GM23248 (cell line): Measurements from ENCODE around the gene ABI3.

Experiments used
- EZH2 ChIP-seq: fragments of 200-600 bp; sonication (generic); IDR thresholded peaks from 2 replicates; pipeline ENCODE4 v1.6.1; 2018; ENCODE audit warnings: antibody characterized with exemption, mild to moderate bottlenecking; ENCODE audit not compliant: insufficient read depth, poor library complexity, severe bottlenecking
- EZH2phosphoT487 ChIP-seq: fragments of 200-600 bp; sonication (generic); IDR thresholded peaks from 2 replicates; pipeline ENCODE4 v1.6.1; 2018; ENCODE audit warnings: antibody characterized with exemption, moderate library complexity, mild to moderate bottlenecking, low read depth; ENCODE audit not compliant: insufficient read depth

GRCh38 chr17:49198211-49198610, 12.3 kb upstream of the ABI3 start:
- TF ChIP-seq EZH2, result no peak
- TF ChIP-seq EZH2phosphoT487, result no peak
